Adrenal gland (tissue), 12 donors: Measurements from ENCODE around the gene AUH. TPM values are rescaled to one million over a fixed set of nuclear protein-coding genes. Genes with fewer than 3 reads are reported as not detected.

Source experiments
- DNase-seq, 7 donors: peaks; one replicate each; pipeline ENCODE4 v3.0.0-alpha.2; 2019 to 2020
- H3K27ac ChIP-seq, 5 donors: fragments of 200-600 bp; sonication (generic) in 4 of 5; 1 replicate in 3 of 5; 2 replicates in 2 of 5; pipeline versions ENCODE4 v1.5.1 to v1.8.0; 2016 to 2020; ENCODE audit warnings: mild to moderate bottlenecking in 1 of 5
- H3K27me3 ChIP-seq: fragments of 200-600 bp; 2 replicates; pipeline ENCODE4 v1.8.0; 2021
- H3K36me3 ChIP-seq, 2 donors: fragments of 200-600 bp; replicated peaks in 1 of 2; 1 replicate in 1 of 2; 2 replicates in 1 of 2; pipeline versions ENCODE4 v1.5.1 to v1.8.0; 2018 to 2022
- H3K4me1 ChIP-seq, 2 donors: fragments of 200-600 bp; replicated peaks in 1 of 2; 1 replicate in 1 of 2; 2 replicates in 1 of 2; pipeline versions ENCODE4 v1.5.1 to v1.8.0; 2018 to 2021
- H3K4me3 ChIP-seq, 4 donors: fragments of 200-600 bp; sonication (generic) in 3 of 4; one replicate each; pipeline ENCODE4 v1.5.1; 2016 to 2018
- H3K9me3 ChIP-seq, 3 donors: fragments of 200-600 bp; sonication (generic) in 1 of 3; replicated peaks in 1 of 3; 1 replicate in 2 of 3; 2 replicates in 1 of 3; pipeline versions ENCODE4 v1.5.1 to v1.8.0; 2016 to 2021
- CTCF ChIP-seq, 6 experiments: fragments of 450-650 bp in 4 of 6; fragments of 200-600 bp in 2 of 6; sonication (generic) in 1 of 6; IDR thresholded peaks; 1 replicate in 5 of 6; 2 replicates in 1 of 6; pipeline versions ENCODE4 v1.5.1 to v1.8.0; 2016 to 2021; ENCODE audit warnings: antibody characterized with exemption in 6 of 6, mild to moderate bottlenecking in 2 of 6, moderate library complexity in 1 of 6
- POLR2A ChIP-seq, 2 donors: fragments of 450-650 bp; IDR thresholded peaks; one replicate each; pipeline ENCODE4 v1.6.1; 2017; ENCODE audit warnings: antibody characterized with exemption in 2 of 2, mild to moderate bottlenecking in 2 of 2, moderate library complexity in 1 of 2
- WGBS, 4 donors: extraction: QIAGEN DNeasy Blood & Tissue Kit in 2 of 4; methylation state at CpG; one replicate each; pipeline versions ENCODE4 v1.1.5 to v1.1.7; 2013 to 2017; 5-methylcytosine and 5-hydroxymethylcytosine counted together
- intact Hi-C, 2 donors: fragments of 100-400 bp; cut with DNase I; formaldehyde crosslinking; loops; one replicate each; pipeline versions ENCODE4 v1.14.1 to v1.15.0; 2022 to 2023
- polyA plus RNA-seq, 3 donors: library from polyadenylated mRNA; stranded (reverse); fragments of 200-250 nt in 2 of 3; fragments of 350-450 nt in 1 of 3; fragmentation: Illumina TruSeq in 1 of 3; extraction: RNeasy Lipid Tissue Mini Kit (QIAGEN cat#74804) in 1 of 3; gene quantifications; one replicate each; pipeline ENCODE4 v1.2.3, GENCODE V29; 2013 to 2014
- total RNA-seq, 9 donors: library from RNA; depleted of rRNA in 4 of 9; stranded (reverse); fragments of >200 nt in 4 of 9; fragments of 120-200 nt in 1 of 9; fragmentation: NEBNext Ultra II Directional in 1 of 9; extraction: Animal tissue kit (Norgen Biotek cat#: 25700) in 1 of 9; gene quantifications; one replicate each; pipeline versions ENCODE4 v1.1.0 to v1.2.4, GENCODE V29; 2013 to 2023
- donor health status: healthy with polysubstance abuse.
- donor health status: Bipolar disorder and iron deficiency.
- donor health status: DM: yes; HTN: yes; CAD: no.
- donor health status: DM: no; HTN: no; CAD: no.
- donor health status: DM: no; HTN: no; CAD: no.
- donor health status: DM: yes; HTN: yes; CAD: no.

Gene AUH
- total and polyA plus RNA-seq, 12 donors = 41.9 to 158 (median 71.7) TPM

- Histone ChIP-seq H3K36me3 (no peaks in the 10 kb centered on the region), H3K4me1 (peaks cover 0 to 10% of the 10 kb centered on the region in 2 donors), H3K4me3 (no peak overlapping the region), H3K27me3 (no peaks in the 10 kb centered on the region), H3K27ac (peak overlapping the region in 2 of 5 donors; percentile 57 to 65), H3K9me3 (no peaks in the 10 kb centered on the region)
- 54 to 73% (median 59%) methylated on average over 18 to 21 of the region's 21 CpGs for WGBS, 4 donors
- peak; percentile 60 to 93 (median 88) for DNase-seq
- intact Hi-C loops = no loop called here
- TF ChIP-seq CTCF (IDR thresholded peaks at IDR 0.05) (no peak), POLR2A (IDR thresholded peaks at IDR 0.05) (peak in 1 of 2 donors; percentile 22)
Measured at GRCh38 chr9:91164724-91165520, 196.8 kb downstream of the AUH start.

Other genes starting within 250 kb of the AUH start
- 10 to 100 TPM in 8 of 9 donors, 1 to 10 TPM in 1; 8.7 to 74.5 (median 23.0) TPM for gene NFIL3, start 61.9 kb upstream of the AUH start, total RNA-seq
- 10 to 100 TPM; 10.7 to 34.4 (median 34.1) TPM for gene NFIL3, start 61.9 kb upstream of the AUH start, polyA plus RNA-seq